GM12873 (cell line): ENCODE data around the gene STARD10.

Experiments
- CTCF ChIP-seq: IDR thresholded peaks from 2 replicates; pipeline ENCODE4 v1.5.1; 2012; ENCODE audit warnings: low read depth, mild to moderate bottlenecking, moderate library complexity, low read length, control low read depth; ENCODE audit not compliant: insufficient read depth; ENCODE audit errors: missing control alignments

The STARD10 gene

DNA sequence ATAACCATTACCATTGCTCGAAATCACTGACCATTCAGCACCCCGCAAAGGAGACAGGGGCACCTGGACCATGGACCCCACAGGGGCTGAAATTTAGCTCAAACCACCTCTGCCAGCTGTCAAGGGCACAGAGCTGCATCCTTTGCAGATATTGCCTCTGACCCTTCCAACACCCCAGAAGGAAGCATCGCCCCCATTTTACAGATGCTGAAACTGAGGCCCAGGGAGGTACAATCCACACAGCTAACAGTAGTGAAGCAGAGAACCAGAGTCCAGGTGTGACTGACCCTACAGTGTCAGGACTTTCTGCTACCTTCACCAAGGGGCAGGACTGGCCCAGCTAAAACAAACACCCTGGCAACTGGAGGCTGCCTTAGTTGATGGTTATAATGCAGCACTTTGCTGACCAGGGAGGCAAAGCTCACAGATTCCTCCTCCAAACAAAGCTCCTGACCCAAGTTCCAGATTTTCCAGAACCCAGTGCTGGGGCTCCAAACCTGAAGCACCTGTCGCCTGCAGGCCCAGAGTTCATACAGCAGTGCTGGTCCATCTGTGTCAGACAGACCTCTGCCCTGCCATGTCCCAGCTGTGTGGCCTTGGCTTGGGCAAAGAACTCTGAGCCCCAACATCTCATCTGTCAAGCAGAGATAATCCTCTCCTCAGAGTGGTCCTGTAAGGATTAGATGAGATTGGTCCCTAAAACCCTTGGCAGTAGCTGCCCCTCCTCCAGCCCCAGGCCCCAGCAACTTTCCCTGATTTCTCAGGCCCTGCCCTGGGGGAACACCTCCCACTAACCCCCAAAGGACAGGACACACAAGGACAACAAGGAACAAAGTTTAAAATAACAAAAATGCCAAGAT is 26.4 kb downstream of the STARD10 start:
- TF ChIP-seq CTCF = no peak

DNA sequence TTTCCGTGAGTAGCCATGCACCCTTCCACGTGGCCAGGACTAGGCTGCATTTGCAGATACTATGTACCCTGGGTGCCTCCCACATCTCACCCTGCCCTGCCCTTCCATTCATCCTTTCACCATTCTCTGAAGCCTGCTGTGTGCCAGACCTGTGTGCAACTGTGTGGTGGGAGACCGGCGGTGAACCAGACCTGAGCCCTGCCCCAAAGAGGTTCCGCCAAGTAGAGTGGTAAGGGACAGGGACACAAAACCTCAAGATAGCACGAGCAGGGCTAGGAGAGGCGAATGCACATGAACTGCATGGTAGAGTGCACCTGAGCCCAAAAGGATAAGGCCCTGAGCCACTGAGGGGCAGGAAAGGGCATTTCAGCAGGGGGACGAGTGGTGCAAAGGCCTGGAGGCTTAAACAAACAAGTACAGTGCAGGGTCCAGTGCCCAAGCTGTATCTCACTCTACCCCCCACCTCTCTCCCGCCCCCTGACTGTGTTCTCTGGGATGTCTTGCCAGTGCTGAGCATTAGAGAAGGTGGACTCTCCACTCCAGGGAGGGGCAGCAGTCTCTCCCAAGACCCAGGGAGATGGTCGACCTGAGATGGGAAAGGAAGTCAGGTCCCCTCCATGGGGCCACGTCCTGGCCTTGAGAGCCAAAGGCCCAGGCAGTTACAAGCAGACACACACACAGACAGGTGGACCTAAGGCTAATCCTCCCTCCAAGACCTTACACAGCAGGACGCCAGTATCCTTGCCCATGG is 27.5 kb downstream of the STARD10 start:
- no peak for TF ChIP-seq CTCF

GRCh38 chr11:72764503-72764902 is 29.3 kb downstream of the STARD10 start:
- TF ChIP-seq CTCF = no peak

DNA sequence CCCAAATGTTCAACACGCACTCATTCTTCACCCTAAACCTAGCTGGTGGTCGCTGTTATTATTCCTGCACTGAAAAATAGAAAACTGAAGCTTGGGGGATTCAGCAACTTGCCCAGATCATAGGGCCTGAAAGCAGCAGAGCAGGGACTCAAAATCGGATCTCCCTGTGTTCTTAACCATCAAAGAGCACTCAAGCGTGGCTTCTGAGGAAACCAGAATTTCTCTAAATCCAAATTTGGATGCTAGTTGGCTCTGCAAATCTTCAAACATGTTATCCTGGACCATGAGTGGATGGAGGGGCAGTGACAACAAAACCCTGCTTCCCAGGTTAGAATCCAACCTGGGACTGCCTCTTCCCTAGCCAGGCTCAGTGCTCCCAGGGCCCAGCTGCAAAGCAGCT is 30.0 kb downstream of the STARD10 start:
- no peak for TF ChIP-seq CTCF

GRCh38 chr11:72762641-72763304 is 31.1 kb downstream of the STARD10 start:
- no peak for TF ChIP-seq CTCF

DNA sequence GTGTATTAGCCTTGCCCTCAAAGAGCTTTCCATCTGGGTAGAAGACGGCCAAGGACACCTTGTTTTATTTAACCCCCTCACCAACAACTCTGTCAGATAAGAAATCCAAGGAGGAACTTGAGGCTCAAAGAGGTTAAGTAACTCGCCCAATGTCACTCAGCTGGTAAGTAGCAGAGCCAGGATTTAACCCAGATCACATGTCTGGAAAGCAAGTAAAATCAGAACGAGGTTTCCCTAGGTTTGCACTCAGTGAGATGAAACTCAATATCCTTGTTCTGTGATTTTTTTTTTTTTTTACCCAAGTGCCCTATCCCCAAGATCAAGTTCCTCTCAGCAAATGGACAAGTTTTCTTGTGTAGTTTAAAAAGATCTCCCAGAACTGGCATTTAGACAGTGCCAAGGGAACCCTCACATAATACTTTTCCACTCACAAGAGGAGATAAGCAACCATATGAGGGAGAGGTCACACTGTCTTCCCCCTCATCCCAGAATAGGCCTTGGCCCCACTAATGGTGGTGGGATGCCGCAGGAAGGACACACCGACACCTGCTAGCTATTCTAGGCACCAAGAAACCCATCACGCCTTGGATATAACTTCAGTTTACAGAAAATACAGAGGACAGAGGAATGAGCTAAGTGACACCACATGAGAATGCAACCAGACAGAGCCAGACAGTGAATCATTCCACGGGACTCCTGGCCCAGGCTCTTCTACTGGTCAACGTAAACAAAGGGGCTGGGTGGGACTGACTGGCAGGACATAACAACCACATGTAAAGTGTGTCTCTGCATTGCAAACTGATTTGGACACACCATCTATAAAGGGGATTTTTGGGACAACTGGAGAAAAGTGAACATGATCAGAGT is 33.1 kb downstream of the STARD10 start:
- no peak for TF ChIP-seq CTCF

DNA sequence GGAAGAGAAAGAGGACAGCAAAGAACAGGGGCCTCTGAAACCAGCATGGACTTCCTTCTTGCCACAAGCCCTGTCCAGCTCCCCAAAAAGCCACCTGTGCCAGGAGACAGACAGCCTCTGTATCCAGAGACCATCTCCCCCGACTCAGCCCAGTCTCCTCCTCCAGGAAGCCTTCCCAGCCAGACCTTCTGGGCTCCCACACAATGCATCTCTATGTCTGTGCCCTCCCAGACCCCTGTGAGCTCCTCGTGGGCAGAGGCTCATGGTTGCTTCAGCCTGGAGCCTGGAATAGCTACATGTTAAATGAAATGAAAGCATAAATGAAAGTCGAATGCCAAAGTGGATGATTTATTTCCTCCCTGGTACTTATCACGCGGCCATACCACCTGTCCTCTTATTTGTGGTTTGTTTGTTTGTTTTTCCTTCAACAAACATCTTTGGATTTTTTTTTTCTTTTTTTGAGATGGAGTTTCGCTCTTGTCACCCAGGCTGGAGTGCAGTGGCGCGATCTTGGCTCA is 34.3 kb downstream of the STARD10 start:
- no peak for TF ChIP-seq CTCF
